Stimulated activated CD4-positive, alpha-beta T cell treated with anti-CD3 and anti-CD28 coated beads, TNF-alpha, amount 100 ng/mL, for 4 hours (primary cell): ENCODE results near the gene LRRC55.

Experiments
- DNase-seq, 3 experiments: peaks; one replicate each; pipeline ENCODE4 v3.0.0-alpha.2; 2020; ENCODE audit warnings: low read depth in 3 of 3

LRRC55 gene

DNA sequence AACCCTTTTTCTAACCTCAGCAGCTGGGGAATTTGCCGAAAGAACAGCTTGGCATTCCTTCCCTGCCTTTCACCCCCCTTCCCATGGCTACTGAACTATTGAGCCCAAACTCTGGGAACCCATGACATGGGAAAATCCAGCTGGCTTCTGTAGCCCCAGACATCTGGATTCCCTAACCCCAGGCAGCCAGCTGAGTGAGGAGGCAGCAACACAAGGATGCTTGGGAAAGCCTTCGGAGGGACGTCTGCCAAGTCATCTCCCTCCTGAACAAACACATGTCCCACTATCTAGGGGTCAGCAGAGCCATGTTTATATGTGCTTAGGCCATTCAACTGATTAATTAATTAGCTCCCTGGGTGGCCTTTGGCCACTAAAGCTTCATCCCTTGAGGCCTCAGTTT, 21.6 kb downstream of the LRRC55 start:
- no peak for DNase-seq

DNA sequence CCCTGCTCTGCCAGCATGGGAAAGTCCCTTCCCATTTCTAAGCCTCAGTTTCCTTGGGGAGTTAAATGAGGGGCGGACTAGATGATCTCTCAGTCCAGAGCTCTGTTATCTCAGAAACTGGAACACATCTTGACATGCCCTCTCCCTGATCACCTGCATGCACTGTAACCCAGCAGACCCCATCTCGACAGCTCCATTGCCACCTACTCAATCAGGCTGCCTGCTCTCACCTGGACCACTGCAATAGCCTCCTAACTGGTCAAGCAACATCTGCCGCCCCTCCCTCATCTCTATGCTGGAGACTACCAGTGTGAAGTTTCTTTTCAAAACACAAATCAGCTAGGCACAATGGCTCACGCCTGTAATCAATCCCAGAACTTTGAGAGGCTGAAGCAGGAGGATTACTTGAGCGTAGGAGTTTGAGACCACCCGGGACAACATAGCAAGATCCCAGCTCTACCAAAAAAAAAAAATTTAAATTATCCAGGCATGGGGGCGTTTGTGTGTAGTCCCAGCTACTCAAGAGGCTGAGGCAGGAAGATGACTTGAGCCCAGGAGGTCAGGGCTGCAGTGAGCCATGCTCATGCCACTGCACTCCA, 22.2 kb downstream of the LRRC55 start:
- no peak for DNase-seq

DNA sequence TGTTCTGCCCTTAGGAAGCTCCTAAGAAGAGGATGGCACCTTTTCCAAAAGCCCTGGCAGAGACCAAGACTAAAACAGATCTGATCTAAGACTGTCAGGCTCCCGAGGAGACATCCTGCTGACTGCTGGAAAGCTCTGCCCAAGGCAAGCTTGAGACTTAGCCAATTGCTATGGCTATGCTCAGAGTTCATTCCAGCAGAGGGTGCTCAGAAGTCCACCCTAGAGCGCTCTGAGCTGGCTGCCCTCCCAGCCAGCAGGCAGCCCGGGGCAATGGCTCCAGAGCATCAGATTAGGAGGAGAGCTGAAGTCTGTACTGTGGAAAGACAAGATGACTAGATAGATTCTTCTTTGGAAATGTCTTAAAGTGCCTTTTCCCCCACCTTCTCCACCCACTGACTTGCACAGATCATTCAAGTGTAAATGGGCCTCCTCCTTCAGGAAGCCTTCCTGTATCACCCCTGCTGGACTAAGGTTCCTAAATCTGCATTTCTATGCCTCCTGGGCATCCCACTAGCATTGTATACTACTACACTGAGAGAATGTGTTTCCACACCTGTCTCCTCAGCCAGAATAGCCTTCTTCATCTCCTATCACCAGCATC, 23.4 kb downstream of the LRRC55 start:
- no peak for DNase-seq

DNA sequence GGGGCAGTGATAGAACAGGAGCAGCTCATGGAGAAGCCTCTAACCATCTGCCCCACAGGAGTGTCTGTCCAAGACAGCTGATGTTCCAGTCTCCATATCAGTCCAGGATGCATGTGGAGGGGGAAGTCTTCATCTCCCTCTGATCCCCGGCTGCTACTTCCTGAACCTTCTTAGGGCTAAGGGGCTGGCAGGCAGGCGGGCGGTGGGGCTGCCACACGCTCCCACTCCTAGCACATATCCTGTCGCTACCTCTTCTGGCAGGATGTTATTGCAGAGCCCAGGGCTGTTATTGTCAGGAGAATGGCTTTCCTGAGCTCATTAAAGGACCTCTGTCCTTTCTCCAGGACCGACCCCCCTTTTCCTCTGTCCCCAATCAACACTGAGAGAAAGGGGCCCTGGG, 25.4 kb downstream of the LRRC55 start:
- DNase-seq = no peak

DNA sequence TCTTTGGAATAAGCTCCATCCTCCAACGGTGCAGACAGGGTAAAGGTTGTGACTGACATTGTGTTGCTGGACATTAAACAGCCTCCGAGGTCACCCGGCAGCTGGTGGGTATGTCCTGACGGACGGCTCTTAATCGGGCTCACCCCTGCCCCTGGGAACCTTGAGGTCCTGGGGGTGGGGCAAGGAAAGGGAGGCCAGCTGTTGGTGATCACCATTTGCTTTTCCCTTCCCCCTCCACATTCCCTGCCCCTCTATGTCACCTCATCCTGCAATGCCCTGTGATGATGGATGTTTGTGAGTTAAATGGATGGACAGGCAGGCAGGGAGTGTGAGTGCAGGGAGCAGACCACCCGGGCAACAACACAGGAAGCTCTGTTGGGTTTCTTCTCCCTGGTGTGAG, 29.0 kb downstream of the LRRC55 start:
- DNase-seq = no peak

DNA sequence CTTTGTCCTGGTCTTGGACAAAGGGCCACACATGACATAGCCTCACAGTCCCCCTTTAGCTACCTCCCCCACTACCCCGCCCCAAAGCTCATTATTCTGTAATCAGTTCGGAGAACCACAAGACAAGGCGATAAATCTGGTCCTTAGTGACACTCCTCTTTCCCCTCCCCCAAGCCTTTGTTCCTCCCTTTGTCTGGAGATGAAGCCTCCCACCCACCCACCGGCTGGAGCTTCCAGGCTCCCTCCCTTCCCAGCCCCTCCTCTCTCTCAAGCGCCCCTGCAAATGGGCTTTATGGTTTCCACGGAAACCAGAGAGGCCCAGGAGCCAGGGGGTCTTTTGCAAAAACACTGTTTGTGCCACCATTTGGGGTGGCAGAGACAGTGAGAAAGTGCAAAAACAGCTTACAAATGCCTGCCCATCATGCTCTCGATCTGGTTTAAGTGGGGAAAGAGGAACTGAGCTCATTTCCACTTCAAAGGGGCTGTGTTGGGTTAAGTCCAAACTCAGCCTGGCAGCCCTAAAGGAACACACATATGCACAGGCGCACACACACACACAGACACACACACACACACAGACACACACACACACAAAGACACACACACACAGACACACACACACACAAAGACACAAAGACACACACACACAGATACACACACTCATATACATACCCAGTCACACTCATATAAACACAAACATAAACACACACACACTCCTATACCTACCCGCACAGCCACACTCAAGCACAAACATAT, 31.8 kb downstream of the LRRC55 start:
- no peak for DNase-seq

GRCh38 chr11:57214098-57214417, 32.3 kb downstream of the LRRC55 start:
- no peak for DNase-seq

DNA sequence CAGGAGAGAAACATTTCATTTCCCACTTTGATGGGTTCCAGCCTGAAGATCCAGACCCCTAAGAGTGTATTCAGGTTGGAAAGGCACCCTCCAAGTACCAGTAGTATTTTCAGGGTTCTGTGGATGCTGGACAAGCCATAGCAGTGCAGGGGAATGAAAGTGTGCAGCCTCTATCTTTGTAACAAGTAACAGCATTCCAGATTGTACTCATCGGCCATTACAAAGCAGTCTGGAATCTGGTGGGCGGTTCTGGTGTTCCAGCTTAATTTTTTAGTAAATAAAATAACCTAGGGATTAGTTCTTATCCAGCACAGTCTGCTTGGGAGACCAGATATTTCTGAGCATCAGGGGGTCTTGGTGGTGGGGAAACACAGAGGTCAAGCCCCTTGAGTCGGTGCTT, 32.7 kb downstream of the LRRC55 start:
- DNase-seq = no peak

GRCh38 chr11:57216463-57216862, 34.7 kb downstream of the LRRC55 start:
- DNase-seq = no peak

DNA sequence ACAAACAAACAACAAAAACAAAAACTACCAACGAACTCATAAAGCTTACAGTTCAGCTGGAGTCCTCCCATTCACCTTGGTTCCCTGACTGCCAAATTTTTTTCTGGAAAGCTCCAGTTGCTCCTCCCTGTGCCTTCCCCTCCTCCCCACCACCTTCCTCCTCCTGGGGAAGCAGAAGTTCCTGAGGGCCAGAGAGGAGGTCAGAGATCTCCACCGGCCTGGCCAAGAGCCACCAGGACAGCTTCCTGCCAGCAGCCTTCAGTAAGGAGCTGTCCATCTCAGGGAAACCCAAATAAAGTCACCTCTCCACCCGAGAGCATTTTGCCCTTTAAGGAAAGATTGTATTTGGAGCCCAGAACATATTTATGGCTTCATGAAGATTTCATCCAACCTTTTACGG, 35.3 kb downstream of the LRRC55 start:
- no peak for DNase-seq

DNA sequence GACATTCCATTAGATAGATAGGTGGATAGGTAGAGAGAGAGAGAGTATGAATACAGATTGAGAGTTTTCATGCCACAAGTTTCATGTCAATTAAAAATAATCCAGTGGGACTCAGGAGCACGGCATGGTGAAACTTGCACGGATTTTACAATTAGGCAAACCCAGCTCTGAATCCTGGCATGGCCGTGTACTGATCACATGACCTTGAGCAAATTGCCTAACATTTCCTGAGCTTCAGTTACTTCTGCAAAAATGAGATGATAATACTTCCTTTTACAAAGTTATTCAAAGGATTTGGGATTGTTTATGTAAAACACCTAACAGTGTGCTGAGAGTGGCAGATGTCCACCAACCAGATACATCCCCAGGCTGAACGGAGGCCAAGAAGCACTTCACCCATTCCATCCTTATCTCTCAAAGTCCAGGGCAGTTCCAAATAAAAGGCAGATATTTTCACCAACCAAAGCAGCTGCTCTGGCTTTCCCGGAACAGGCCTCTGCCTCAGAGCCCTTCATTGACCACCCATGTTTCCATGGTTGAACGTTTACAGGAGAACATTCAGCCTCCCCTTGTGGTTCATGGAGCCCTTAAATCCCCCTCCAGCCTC, 37.4 kb downstream of the LRRC55 start:
- no peak for DNase-seq

DNA sequence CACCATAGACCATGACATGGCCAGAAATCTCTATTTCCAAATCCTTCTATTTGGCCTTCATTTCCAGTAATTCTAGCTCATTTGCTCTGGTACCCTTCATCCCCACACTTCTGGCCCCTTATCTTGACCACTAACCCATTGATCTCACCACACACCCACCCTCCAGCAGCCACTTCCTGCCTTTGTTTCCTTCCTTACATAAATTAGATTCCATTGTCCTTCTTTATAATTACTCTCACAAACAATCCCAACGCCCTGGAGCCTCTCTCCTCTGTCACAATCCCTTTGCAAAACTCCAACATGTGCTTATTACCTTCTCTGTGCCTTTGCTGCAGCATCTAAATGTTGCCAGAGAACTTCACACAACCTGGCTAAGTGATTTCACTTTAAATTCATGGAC, 40.5 kb downstream of the LRRC55 start:
- DNase-seq = no peak

- no peak for DNase-seq
Observed at GRCh38 chr11:57223601-57224000, 41.8 kb downstream of the LRRC55 start.

DNA sequence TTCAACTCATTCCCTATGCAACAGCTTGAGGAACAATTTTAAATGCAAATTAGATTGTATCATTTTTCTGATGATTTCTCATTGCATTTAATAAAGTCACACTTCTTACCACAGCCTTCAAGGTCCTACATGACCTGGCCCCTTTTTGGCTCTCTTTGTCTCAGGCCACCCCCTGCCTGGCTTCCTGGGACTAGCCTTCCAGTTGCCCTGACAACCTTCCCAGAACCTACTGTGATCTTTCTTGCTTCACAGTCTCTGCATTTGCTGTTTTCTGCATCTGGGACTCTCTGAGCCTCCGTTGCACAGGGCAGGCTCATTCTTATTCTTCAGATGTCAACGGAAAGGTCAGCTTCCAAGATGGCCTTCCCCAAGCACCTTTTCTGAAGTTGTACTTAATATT, 42.4 kb downstream of the LRRC55 start:
- DNase-seq = no peak

GRCh38 chr11:57224537-57224936, 42.8 kb downstream of the LRRC55 start:
- DNase-seq = no peak

DNA sequence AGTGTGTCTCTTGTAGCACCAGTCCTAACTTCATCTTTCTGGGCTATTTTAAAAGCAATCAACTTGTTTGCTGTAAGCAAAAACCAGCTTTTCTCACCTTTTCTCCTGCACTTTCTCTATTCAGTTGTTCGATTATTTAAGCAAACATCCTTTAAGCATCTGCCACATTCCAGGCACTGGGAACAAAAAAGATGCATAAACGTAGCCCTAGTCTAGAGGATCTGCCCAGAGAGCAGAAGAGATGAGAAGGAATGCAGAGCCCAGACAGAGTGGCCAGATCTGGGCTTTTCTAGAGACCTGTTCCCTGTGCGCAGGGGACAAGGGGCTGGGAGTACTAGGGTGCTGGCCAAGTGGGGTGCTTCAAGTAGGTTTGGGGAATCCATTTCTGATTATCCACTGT, 46.8 kb downstream of the LRRC55 start:
- DNase-seq = no peak

- DNase-seq = no peak
Observed at GRCh38 chr11:57230316-57230715, 48.6 kb downstream of the LRRC55 start.

DNA sequence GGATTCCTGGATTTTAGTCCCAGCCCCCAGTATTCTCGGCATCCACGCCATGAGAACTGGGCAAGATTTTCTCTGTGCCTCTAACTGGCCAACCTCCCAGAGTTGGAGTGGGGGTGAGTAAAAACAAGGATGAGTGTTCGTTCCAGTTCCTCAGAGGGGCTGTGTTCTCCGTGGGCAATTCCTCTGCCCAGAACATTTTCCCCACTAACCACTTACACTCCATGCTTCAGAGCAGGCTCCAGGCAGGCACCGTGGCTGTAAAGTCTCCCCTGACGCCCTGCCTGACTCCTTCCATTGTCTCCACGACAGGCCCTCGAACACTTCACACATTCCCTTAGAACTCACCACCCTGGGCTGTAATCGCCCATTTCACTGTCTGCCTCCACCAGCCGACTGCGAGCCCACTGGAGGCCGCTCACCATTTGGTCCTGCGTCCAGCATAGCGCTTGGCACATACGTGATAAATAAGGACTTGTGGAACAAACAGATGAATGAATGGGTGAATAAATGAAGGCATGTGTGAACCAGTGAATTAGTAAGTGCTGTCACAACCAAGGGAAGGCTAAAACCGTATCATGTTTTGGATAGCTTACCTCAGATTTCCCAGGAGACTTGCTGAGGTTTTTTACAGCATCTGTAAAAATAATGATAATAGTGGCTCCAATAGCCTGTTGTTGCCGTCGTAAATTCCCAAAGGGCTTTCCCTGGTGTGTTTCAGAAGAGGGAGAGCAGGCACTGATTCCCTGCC, 49.2 kb downstream of the LRRC55 start:
- no peak for DNase-seq

DNA sequence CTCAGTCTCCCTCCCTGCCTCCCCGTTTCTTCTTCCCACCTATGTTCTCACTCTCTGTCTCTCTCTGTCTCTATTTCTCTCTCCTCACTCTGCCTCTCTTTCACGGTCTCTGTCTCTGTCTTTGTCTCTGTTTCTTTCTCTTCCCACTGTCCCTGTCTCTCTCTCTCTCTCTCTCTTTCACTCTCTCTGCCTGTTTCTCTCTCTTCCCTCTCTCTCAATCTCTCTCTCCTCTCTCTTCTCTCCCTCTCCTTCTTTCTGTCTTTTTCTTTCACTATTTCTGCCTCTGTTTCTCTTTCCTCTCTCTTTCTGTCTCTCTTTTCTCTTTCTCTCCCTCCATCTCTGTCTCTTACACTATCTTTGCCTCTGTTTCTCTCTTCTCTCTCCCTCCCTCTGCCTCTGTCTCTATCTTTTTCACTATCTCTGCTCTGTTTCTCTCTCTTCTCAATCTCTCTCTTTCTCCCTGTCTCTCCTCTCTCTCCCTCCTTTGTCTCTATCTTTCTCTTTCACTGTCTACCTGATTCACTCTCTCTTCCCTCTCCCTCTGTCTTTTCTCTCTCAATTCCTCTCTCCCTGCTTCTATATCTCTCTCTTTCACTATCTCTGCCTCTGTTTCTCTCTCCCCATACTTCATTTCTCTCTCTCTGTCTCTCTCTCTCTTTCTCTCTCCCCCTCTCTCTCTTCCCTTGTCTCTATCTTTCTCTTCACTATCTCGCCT, 49.9 kb downstream of the LRRC55 start:
- DNase-seq = no peak

GRCh38 chr11:57233702-57234101, 51.9 kb downstream of the LRRC55 start:
- no peak for DNase-seq

- DNase-seq = no peak
Observed at GRCh38 chr11:57235761-57236703, 54.3 kb downstream of the LRRC55 start.
